Trophoblast cell (in vitro differentiated cells and primary cell): ENCODE results near the gene PPIP5K1. TPM values are rescaled to one million over a fixed set of nuclear protein-coding genes. Genes with fewer than 3 reads are reported as not detected.
A peak's percentile ranks its signal among the peaks of the same experiment; 100 is the strongest.
"Not testable (repeated sequence)": the region's sequence is repeated elsewhere in the genome, so short reads cannot be mapped to it uniquely, and the experiment has no call there.

Experiments used
- DNase-seq, 2 donors: peaks; one replicate each; pipeline ENCODE4 v3.0.0-alpha.2; 2016
- H2AFZ ChIP-seq: 2 replicates; pipeline ENCODE4 v1.6.1; 2013; ENCODE audit warnings: low read length, moderate library complexity, mild to moderate bottlenecking; ENCODE audit not compliant: insufficient read depth, poor library complexity
- H2AK5ac ChIP-seq: 2 replicates; pipeline ENCODE4 v1.6.1; 2013; ENCODE audit warnings: mild to moderate bottlenecking, low read length
- H2BK120ac ChIP-seq: 2 replicates; pipeline ENCODE4 v1.6.1; 2013; ENCODE audit warnings: low read length, mild to moderate bottlenecking, moderate library complexity; ENCODE audit not compliant: insufficient read depth, poor library complexity
- H2BK12ac ChIP-seq: 2 replicates; pipeline ENCODE4 v1.6.1; 2013; ENCODE audit warnings: mild to moderate bottlenecking, low read length, moderate library complexity
- H2BK5ac ChIP-seq: 2 replicates; pipeline ENCODE4 v1.6.1; 2013; ENCODE audit warnings: low read length, low read depth, moderate library complexity, mild to moderate bottlenecking; ENCODE audit not compliant: poor library complexity
- H3K14ac ChIP-seq: 2 replicates; pipeline ENCODE4 v1.6.1; 2013; ENCODE audit warnings: mild to moderate bottlenecking, low read length
- H3K18ac ChIP-seq: 2 replicates; pipeline ENCODE4 v1.6.1; 2013; ENCODE audit warnings: mild to moderate bottlenecking, low read length
- H3K23ac ChIP-seq: 2 replicates; pipeline ENCODE4 v1.6.1; 2013; ENCODE audit warnings: low read length
- H3K27ac ChIP-seq: 2 replicates; pipeline ENCODE4 v1.5.1; 2013; ENCODE audit warnings: low read depth, mild to moderate bottlenecking, inconsistent platforms, low read length, moderate library complexity
- H3K27me3 ChIP-seq: 2 replicates; pipeline ENCODE4 v1.6.1; 2013; ENCODE audit warnings: inconsistent platforms, mild to moderate bottlenecking, low read length, moderate library complexity; ENCODE audit not compliant: insufficient read depth
- H3K36me3 ChIP-seq, 2 experiments: 1 replicate in 1 of 2; 2 replicates in 1 of 2; pipeline ENCODE4 v1.6.1; 2013; ENCODE audit warnings: low read length in 2 of 2, mild to moderate bottlenecking in 2 of 2, moderate library complexity in 1 of 2; ENCODE audit not compliant: insufficient read depth in 2 of 2, control insufficient read depth in 1 of 2
- H3K4ac ChIP-seq: 2 replicates; pipeline ENCODE4 v1.6.1; 2013; ENCODE audit warnings: low read depth, mild to moderate bottlenecking, low read length, moderate library complexity
- H3K4me1 ChIP-seq, 2 experiments: 1 replicate in 1 of 2; 2 replicates in 1 of 2; pipeline ENCODE4 v1.6.1; 2013; ENCODE audit warnings: low read length in 2 of 2, mild to moderate bottlenecking in 2 of 2, moderate library complexity in 1 of 2; ENCODE audit not compliant: insufficient read depth in 2 of 2, control insufficient read depth in 1 of 2
- H3K4me2 ChIP-seq: 2 replicates; pipeline ENCODE4 v1.6.1; 2013; ENCODE audit warnings: inconsistent platforms, mild to moderate bottlenecking, low read length, moderate library complexity
- H3K4me3 ChIP-seq: 2 replicates; pipeline ENCODE4 v1.5.1; 2013; ENCODE audit warnings: mild to moderate bottlenecking, low read depth, low read length, inconsistent platforms
- H3K79me1 ChIP-seq: one replicate; pipeline ENCODE4 v1.6.1; 2013; ENCODE audit warnings: low read length
- H3K79me2 ChIP-seq: 2 replicates; pipeline ENCODE4 v1.6.1; 2013; ENCODE audit warnings: low read length, mild to moderate bottlenecking; ENCODE audit not compliant: control insufficient read depth, insufficient read depth, poor library complexity
- H3K9ac ChIP-seq: 2 replicates; pipeline ENCODE4 v1.6.1; 2013; ENCODE audit warnings: mild to moderate bottlenecking, low read length
- H3K9me3 ChIP-seq: 2 replicates; pipeline ENCODE4 v1.6.1; 2013; ENCODE audit warnings: low read depth, mild to moderate bottlenecking, control low read depth, inconsistent platforms, low read length; ENCODE audit not compliant: insufficient read depth
- H4K12ac ChIP-seq: 2 replicates; pipeline ENCODE4 v1.6.1; 2013; ENCODE audit warnings: low read depth, mild to moderate bottlenecking, low read length, moderate library complexity
- H4K8ac ChIP-seq: 2 replicates; pipeline ENCODE4 v1.6.1; 2013; ENCODE audit warnings: low read depth, mild to moderate bottlenecking, low read length, moderate library complexity
- H4K91ac ChIP-seq: one replicate; pipeline ENCODE4 v1.6.1; 2013; ENCODE audit warnings: low read depth, mild to moderate bottlenecking, low read length, moderate library complexity
- WGBS: extraction: QIAGEN DNeasy Blood & Tissue Kit; methylation state at CpG from one replicate; pipeline ENCODE4 v1.1.7; 2013; ENCODE audit warnings: missing lambda C conversion rate; ENCODE audit not compliant: insufficient read length, insufficient coverage; ENCODE audit errors: extremely low coverage; 5-methylcytosine and 5-hydroxymethylcytosine counted together
- polyA plus RNA-seq: library from polyadenylated mRNA; stranded (reverse); fragments of 200-250 nt; gene quantifications from 2 replicates; pipeline ENCODE4 v1.2.3, GENCODE V29; 2013

PPIP5K1 gene
- 9.5 and 9.8 TPM in 2 replicates for polyA plus RNA-seq

DNA sequence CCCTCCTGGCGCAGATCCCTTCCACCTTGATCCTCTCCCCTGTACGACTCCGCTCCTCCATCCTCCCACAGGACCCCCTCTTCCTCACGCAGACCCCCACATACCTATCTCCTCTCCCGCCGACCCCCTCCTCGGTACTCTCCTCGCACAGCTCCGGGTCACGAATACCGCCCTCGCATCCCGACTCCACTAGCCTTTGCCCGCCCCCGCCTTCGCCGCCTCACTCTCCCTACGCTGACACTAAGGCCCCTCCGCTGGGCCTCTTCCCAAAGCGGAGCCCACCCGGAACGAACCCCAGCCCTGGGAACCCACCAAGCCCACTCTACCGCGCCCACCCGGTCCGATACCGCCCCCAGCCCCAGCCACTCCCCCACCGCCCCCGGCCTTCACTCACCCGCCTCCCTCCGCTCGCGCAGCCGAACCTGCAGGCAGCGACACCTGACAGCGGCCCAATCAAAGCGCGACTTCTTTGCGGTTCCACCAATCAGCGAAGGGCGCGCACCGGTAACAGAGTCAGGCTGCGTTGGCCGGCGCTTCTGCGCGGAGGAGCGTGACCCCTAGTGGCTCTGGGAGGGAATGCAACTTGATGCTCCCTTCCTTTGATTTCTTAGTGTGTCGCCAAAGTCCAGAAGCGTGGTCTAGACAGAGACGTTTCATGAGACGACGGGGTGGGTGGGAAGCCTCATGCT lies at the start of gene PPIP5K1:
TSS of gene PPIP5K1 (minus strand) at position 431 of the 689 bp plus-strand sequence. CDS start 5,704 bp downstream, outside the sequence.
- not testable (repeated sequence) for H4K12ac ChIP-seq, H3K79me1 ChIP-seq, H3K27ac ChIP-seq, H3K18ac ChIP-seq, H2AFZ ChIP-seq, H3K9ac ChIP-seq, H2BK12ac ChIP-seq, H3K4me3 ChIP-seq, H4K91ac ChIP-seq, H3K14ac ChIP-seq, H2AK5ac ChIP-seq, H3K79me2 ChIP-seq, H3K9me3 ChIP-seq, H3K4ac ChIP-seq, H3K4me2 ChIP-seq, H3K27me3 ChIP-seq, H3K36me3 ChIP-seq, H4K8ac ChIP-seq, DNase-seq, H3K4me1 ChIP-seq, H2BK120ac ChIP-seq, H3K23ac ChIP-seq, H2BK5ac ChIP-seq
- WGBS = no CpG with 5 or more reads among the region's 54 CpGs

DNA sequence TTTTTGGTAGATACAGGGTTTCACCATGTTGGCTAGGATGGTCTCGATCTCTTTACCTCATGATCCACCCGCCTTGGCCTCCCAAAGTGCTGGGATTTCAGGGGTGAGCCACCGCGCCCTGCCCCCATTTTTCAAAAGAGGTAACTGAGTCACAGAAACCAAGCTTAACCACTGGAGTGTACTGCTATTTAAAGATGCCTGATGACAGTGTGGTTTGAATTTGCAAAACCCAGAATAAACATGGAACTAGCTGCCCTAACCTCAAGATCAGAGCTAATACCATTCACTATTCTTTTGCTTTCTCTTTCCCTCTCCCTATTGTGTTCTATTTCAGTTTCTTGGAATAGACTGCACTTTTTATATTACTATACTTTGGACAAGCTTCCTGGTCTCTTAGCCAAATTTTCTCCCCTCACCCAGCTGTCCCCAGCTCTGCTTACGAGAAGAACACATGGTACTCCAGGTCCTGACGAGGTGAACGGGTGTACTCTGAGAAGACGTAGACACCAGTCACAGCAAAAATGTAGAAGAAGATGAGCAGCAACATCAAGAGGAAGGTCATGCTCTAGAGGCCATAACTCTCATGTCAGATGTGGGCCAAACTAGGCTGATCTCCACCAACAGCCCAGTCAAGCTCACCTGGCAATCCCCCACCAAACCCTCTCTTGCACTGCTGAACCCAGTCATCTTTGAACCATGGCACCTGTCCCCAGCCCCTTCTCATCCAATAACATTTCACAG lies 48.6 kb upstream of the PPIP5K1 start:
- not testable (repeated sequence) for H3K4ac ChIP-seq, H4K12ac ChIP-seq, H3K27me3 ChIP-seq, H3K27ac ChIP-seq, DNase-seq, H2BK12ac ChIP-seq, H2AK5ac ChIP-seq, H3K4me2 ChIP-seq, H2BK5ac ChIP-seq, H3K79me2 ChIP-seq, H3K79me1 ChIP-seq, H2AFZ ChIP-seq, H3K36me3 ChIP-seq, H3K4me1 ChIP-seq, H3K14ac ChIP-seq, H4K8ac ChIP-seq, H3K4me3 ChIP-seq, H4K91ac ChIP-seq, H3K18ac ChIP-seq, H2BK120ac ChIP-seq, H3K9me3 ChIP-seq, H3K9ac ChIP-seq
- H3K23ac ChIP-seq = peak overlapping the region; percentile 42
- WGBS = no CpG with 5 or more reads among the region's 8 CpGs

DNA sequence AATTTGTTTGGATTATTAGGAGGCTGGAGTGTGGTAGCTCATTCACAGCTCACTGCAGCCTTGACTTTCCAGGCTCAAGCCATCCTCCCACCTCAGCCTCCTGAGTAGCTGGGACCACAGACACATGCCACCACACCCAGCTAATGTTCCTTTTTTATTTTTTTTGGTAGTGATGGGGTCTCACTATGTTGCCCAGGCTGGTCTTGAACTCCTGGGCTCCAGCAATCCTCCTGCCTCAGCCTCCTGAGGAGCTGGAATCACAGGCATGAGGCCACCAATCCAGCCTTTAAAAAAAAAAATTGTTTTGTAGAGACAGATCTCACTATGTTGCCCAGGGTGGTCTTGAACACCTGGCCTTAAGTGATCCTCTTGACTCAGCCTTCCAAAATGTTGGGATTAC lies 36.9 kb upstream of the PPIP5K1 start:
- not testable (repeated sequence) for H2BK5ac ChIP-seq, H3K9ac ChIP-seq, H2AK5ac ChIP-seq, H3K4me2 ChIP-seq, H2BK120ac ChIP-seq, H3K79me2 ChIP-seq, H3K4me1 ChIP-seq, DNase-seq, H2AFZ ChIP-seq, H2BK12ac ChIP-seq, H4K12ac ChIP-seq, H3K27ac ChIP-seq, H3K4me3 ChIP-seq, H3K18ac ChIP-seq, H4K8ac ChIP-seq, H3K23ac ChIP-seq, H3K14ac ChIP-seq, H3K4ac ChIP-seq, H3K79me1 ChIP-seq, H3K36me3 ChIP-seq, H4K91ac ChIP-seq, H3K27me3 ChIP-seq, H3K9me3 ChIP-seq

DNA sequence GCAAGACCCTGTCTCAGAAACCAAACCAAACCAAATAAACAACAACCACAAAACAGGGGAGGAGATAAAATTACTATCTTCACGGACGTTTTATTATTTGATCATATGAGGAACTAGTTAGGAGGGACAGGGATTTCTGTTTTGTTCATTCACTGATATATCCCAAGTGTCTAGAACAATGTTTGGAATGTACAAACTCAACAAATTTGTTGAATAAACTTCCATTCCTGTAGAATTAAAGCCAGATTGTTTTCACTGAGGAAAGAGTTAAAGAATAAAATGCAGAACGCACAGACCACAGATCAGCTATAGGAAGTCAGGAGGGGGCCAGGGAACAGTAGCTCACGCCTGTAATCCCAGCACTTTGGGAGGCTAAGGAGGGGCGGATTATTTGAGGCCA lies 35.1 kb upstream of the PPIP5K1 start:
- Histone ChIP-seq H3K36me3 (no peaks in the 10 kb centered on the region), H3K27ac (no peak overlapping the region), H4K12ac (no peak overlapping the region), H3K27me3 (no peaks in the 10 kb centered on the region), H3K4me1 (peaks cover 0 to 1% of the 10 kb centered on the region in 2 experiments), H3K79me2 (no peaks in the 10 kb centered on the region), H2BK120ac (no peak overlapping the region), H4K91ac (no peak overlapping the region), H3K9me3 (no peaks in the 10 kb centered on the region), H2AK5ac (no peak overlapping the region), H3K9ac (no peak overlapping the region), H3K79me1 (no peaks in the 10 kb centered on the region), H3K4ac (no peak overlapping the region), H3K4me2 (no peak overlapping the region), H3K4me3 (no peak overlapping the region), H3K18ac (no peak overlapping the region), H3K14ac (no peak overlapping the region), H3K23ac (no peak overlapping the region), H2BK5ac (no peak overlapping the region), H4K8ac (no peak overlapping the region), H2BK12ac (no peak overlapping the region), H2AFZ (no peak overlapping the region)
- no peak for DNase-seq
- no CpG with 5 or more reads among the region's 5 CpGs for WGBS
